ENCODE data around the gene MUSTN1.

- TF ChIP-seq, protein P1, sequence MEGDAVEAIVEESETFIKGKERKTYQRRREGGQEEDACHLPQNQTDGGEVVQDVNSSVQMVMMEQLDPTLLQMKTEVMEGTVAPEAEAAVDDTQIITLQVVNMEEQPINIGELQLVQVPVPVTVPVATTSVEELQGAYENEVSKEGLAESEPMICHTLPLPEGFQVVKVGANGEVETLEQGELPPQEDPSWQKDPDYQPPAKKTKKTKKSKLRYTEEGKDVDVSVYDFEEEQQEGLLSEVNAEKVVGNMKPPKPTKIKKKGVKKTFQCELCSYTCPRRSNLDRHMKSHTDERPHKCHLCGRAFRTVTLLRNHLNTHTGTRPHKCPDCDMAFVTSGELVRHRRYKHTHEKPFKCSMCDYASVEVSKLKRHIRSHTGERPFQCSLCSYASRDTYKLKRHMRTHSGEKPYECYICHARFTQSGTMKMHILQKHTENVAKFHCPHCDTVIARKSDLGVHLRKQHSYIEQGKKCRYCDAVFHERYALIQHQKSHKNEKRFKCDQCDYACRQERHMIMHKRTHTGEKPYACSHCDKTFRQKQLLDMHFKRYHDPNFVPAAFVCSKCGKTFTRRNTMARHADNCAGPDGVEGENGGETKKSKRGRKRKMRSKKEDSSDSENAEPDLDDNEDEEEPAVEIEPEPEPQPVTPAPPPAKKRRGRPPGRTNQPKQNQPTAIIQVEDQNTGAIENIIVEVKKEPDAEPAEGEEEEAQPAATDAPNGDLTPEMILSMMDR (IDR thresholded peaks at IDR 0.05; ENCODE audit: insufficient read depth, low read depth, low read length), result no peak
- no peak for TF ChIP-seq EZH2 (IDR thresholded peaks at IDR 0.05; ENCODE audit: insufficient read depth, low read length)
Measured at GRCh38 chr3:52881871-52882270, 47.1 kb upstream of the MUSTN1 start.
